22Rv1 (cell line): Measurements from ENCODE around the gene GOLM1.

Experiments used
- ZFX ChIP-seq: fragments of 450-650 bp; IDR thresholded peaks from 2 replicates; pipeline ENCODE4 v1.6.1; 2017; ENCODE audit warnings: antibody characterized with exemption, borderline replicate concordance
- TF ChIP-seq, protein P1 (sequence below): fragments of 450-650 bp; IDR thresholded peaks from 2 replicates; pipeline ENCODE4 v1.5.1; 2017; ENCODE audit warnings: mild to moderate bottlenecking

DNA sequence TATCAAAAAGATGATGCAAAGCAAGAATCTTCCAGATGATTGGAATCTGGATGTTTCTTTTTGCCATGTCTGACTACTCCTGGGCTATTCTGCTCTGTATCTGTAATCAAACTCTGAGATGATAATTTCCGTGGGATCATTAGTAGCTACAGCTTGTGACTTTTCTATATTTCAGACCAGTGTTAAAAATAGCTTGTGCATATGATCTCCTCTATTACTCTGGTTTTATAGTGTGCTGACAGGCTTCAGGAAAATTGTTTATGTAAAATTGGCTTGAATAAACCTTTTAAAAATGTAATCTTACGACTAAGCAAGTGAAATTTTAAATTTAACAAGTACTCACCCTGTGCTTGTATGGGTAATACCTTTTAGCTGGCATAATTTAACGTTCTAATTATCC, 118.0 kb downstream of the GOLM1 start:
- TF ChIP-seq, protein P1, sequence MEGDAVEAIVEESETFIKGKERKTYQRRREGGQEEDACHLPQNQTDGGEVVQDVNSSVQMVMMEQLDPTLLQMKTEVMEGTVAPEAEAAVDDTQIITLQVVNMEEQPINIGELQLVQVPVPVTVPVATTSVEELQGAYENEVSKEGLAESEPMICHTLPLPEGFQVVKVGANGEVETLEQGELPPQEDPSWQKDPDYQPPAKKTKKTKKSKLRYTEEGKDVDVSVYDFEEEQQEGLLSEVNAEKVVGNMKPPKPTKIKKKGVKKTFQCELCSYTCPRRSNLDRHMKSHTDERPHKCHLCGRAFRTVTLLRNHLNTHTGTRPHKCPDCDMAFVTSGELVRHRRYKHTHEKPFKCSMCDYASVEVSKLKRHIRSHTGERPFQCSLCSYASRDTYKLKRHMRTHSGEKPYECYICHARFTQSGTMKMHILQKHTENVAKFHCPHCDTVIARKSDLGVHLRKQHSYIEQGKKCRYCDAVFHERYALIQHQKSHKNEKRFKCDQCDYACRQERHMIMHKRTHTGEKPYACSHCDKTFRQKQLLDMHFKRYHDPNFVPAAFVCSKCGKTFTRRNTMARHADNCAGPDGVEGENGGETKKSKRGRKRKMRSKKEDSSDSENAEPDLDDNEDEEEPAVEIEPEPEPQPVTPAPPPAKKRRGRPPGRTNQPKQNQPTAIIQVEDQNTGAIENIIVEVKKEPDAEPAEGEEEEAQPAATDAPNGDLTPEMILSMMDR = no peak
- no peak for TF ChIP-seq ZFX
